IMR-90 (cell line): ENCODE results near the gene RYR2. TPM values are rescaled to one million over a fixed set of nuclear protein-coding genes. Genes with fewer than 3 reads are reported as not detected.

Experiments
- ATAC-seq: fragments of 200-7000 bp; cut with Tn5 transposase; 2 replicates; pipeline ENCODE4 v1.9.1; 2020; ENCODE audit warnings: low read depth, mild to moderate bottlenecking, moderate library complexity
- BruUV-seq: library from RNA; stranded (reverse); fragments of 400-500 nt; replicated peaks from 2 replicates; lab custom pipeline; 2021; lab: Mats Ljungman, UMichigan
- CTCF ChIA-PET: fragments of 300-600 bp; formaldehyde crosslinking; extraction: SDS; loops from one replicate; lab custom pipeline; 2021; ENCODE audit warnings: antibody characterized with exemption; lab: Yijun Ruan, JAX
- POLR2A ChIA-PET: fragments of 300-600 bp; sonication (Branson Sonifier 250); formaldehyde crosslinking; loops from one replicate; lab custom pipeline; 2022; ENCODE audit warnings: antibody characterized with exemption; ENCODE audit not compliant: unreplicated experiment; lab: Charles Lee
- DNase-seq: peaks from one replicate; pipeline ENCODE4 v3.0.0; 2013
- H2AFZ ChIP-seq: replicated peaks from 2 replicates; pipeline ENCODE3; 2013; ENCODE audit warnings: low read length, mild to moderate bottlenecking; ENCODE audit not compliant: poor library complexity
- H2AK5ac ChIP-seq: 2 replicates; pipeline ENCODE4 v1.6.1; 2013; ENCODE audit warnings: low read depth, low read length, inconsistent platforms
- H2AK9ac ChIP-seq: replicated peaks from 2 replicates; pipeline ENCODE3; 2013; ENCODE audit warnings: mild to moderate bottlenecking, low read depth, low read length, moderate library complexity; ENCODE audit not compliant: poor library complexity
- H2BK120ac ChIP-seq: 2 replicates; pipeline ENCODE4 v1.6.1; 2013; ENCODE audit warnings: low read depth, low read length, inconsistent platforms
- H2BK15ac ChIP-seq: 3 replicates; pipeline ENCODE4 v1.6.1; 2013; ENCODE audit warnings: low read depth, low read length, inconsistent platforms
- H2BK20ac ChIP-seq: 2 replicates; pipeline ENCODE4 v1.6.1; 2013; ENCODE audit warnings: low read depth, mild to moderate bottlenecking, inconsistent platforms, low read length, moderate library complexity
- H2BK5ac ChIP-seq: 2 replicates; pipeline ENCODE4 v1.6.1; 2013; ENCODE audit warnings: mild to moderate bottlenecking, low read depth, low read length, inconsistent platforms; ENCODE audit not compliant: poor library complexity, severe bottlenecking
- H3K14ac ChIP-seq: replicated peaks from 2 replicates; pipeline ENCODE4 v1.6.1; 2013; ENCODE audit warnings: low read depth, low read length, inconsistent platforms
- H3K18ac ChIP-seq: 2 replicates; pipeline ENCODE4 v1.6.1; 2013; ENCODE audit warnings: low read depth, low read length, control low read depth
- H3K23ac ChIP-seq: 2 replicates; pipeline ENCODE4 v1.6.1; 2013; ENCODE audit warnings: low read depth, low read length, inconsistent platforms
- H3K27ac ChIP-seq: 2 replicates; pipeline ENCODE4 v1.5.1; 2013; ENCODE audit warnings: mild to moderate bottlenecking, control low read depth, low read length; ENCODE audit not compliant: insufficient read depth
- H3K27me3 ChIP-seq: 2 replicates; pipeline ENCODE4 v1.6.1; 2013; ENCODE audit warnings: low read length; ENCODE audit not compliant: control insufficient read depth, insufficient read depth
- H3K36me3 ChIP-seq: 2 replicates; pipeline ENCODE4 v1.6.1; 2013; ENCODE audit warnings: low read length, mixed read lengths; ENCODE audit not compliant: control insufficient read depth, insufficient read depth
- H3K4ac ChIP-seq: 2 replicates; pipeline ENCODE4 v1.6.1; 2013; ENCODE audit warnings: low read depth, low read length, inconsistent platforms
- H3K4me1 ChIP-seq: 2 replicates; pipeline ENCODE4 v1.6.1; 2013; ENCODE audit warnings: low read length, mixed read lengths; ENCODE audit not compliant: control insufficient read depth, insufficient read depth
- H3K4me2 ChIP-seq: 2 replicates; pipeline ENCODE4 v1.6.1; 2013; ENCODE audit warnings: low read depth, mild to moderate bottlenecking, control low read depth, low read length, moderate library complexity
- H3K4me3 ChIP-seq: 2 replicates; pipeline ENCODE4 v1.5.1; 2013; ENCODE audit warnings: low read depth, mild to moderate bottlenecking, control low read depth, low read length, moderate library complexity; ENCODE audit not compliant: insufficient read depth
- H3K56ac ChIP-seq: 2 replicates; pipeline ENCODE4 v1.6.1; 2013; ENCODE audit warnings: low read length, inconsistent platforms; ENCODE audit not compliant: insufficient read depth; ENCODE audit errors: extremely low read depth
- H3K79me1 ChIP-seq, 2 experiments: 2 replicates each; pipeline ENCODE4 v1.6.1; 2013; ENCODE audit warnings: low read length in 2 of 2, inconsistent platforms in 1 of 2, low read depth in 1 of 2
- H3K9ac ChIP-seq: 2 replicates; pipeline ENCODE4 v1.6.1; 2013; ENCODE audit warnings: low read depth, low read length, control low read depth
- H3K9me1 ChIP-seq: 2 replicates; pipeline ENCODE4 v1.6.1; 2013; ENCODE audit warnings: low read length, inconsistent platforms; ENCODE audit not compliant: insufficient read depth
- H3K9me3 ChIP-seq: 2 replicates; pipeline ENCODE4 v1.6.1; 2013; ENCODE audit warnings: low read length; ENCODE audit not compliant: control insufficient read depth, insufficient read depth
- H4K20me1 ChIP-seq: 2 replicates; pipeline ENCODE4 v1.6.1; 2013; ENCODE audit warnings: low read length, inconsistent platforms; ENCODE audit not compliant: insufficient read depth
- H4K5ac ChIP-seq: 2 replicates; pipeline ENCODE4 v1.6.1; 2013; ENCODE audit warnings: mild to moderate bottlenecking, low read depth, low read length, control low read depth
- H4K8ac ChIP-seq, 2 experiments: 2 replicates each; pipeline ENCODE4 v1.6.1; 2013; ENCODE audit warnings: low read depth in 2 of 2, low read length in 2 of 2, control low read depth in 1 of 2, inconsistent platforms in 1 of 2
- H4K91ac ChIP-seq: 2 replicates; pipeline ENCODE4 v1.6.1; 2013; ENCODE audit warnings: low read depth, low read length, inconsistent platforms; ENCODE audit not compliant: insufficient read depth
- BHLHE40 ChIP-seq: fragments of 150-350 bp; IDR thresholded peaks from 2 replicates; pipeline ENCODE4 v1.6.1; 2016; ENCODE audit warnings: mild to moderate bottlenecking, low read depth, low read length
- CEBPB ChIP-seq: IDR thresholded peaks from 2 replicates; pipeline ENCODE4 v1.6.1; 2012; ENCODE audit warnings: low read depth, low read length, improper control_type of control experiment
- ELK1 ChIP-seq: fragments of 150-350 bp; IDR thresholded peaks from 2 replicates; pipeline ENCODE4 v1.6.1; 2016; ENCODE audit warnings: low read depth, mild to moderate bottlenecking, low read length, moderate library complexity, borderline replicate concordance
- FOS ChIP-seq: fragments of 150-350 bp; IDR thresholded peaks from 2 replicates; pipeline ENCODE4 v1.6.1; 2016; ENCODE audit warnings: low read depth, low read length
- MAFK ChIP-seq: IDR thresholded peaks from 2 replicates; pipeline ENCODE4 v1.6.1; 2012; ENCODE audit warnings: low read depth, low read length, improper control_type of control experiment
- MAZ ChIP-seq: IDR thresholded peaks from 2 replicates; pipeline ENCODE4 v1.6.1; 2012; ENCODE audit warnings: low read depth, mild to moderate bottlenecking, low read length, improper control_type of control experiment, moderate library complexity, borderline replicate concordance
- MXI1 ChIP-seq: IDR thresholded peaks from 2 replicates; pipeline ENCODE4 v1.6.1; 2012; ENCODE audit warnings: low read depth, mild to moderate bottlenecking, low read length, moderate library complexity, borderline replicate concordance
- NFE2L2 ChIP-seq: fragments of 150-350 bp; IDR thresholded peaks from 2 replicates; pipeline ENCODE4 v1.6.1; 2016; ENCODE audit warnings: low read depth, mild to moderate bottlenecking, low read length
- POLR2A ChIP-seq: IDR thresholded peaks from 2 replicates; pipeline ENCODE4 v1.6.1; 2012; ENCODE audit warnings: mild to moderate bottlenecking, low read depth, low read length
- RAD21 ChIP-seq: IDR thresholded peaks from 2 replicates; pipeline ENCODE4 v1.6.1; 2012; ENCODE audit warnings: low read length, improper control_type of control experiment
- RFX5 ChIP-seq: IDR thresholded peaks from 2 replicates; pipeline ENCODE4 v1.8.0; 2012; ENCODE audit warnings: low read depth, mild to moderate bottlenecking, low read length, moderate library complexity
- SMC3 ChIP-seq: fragments of 150-350 bp; IDR thresholded peaks from 2 replicates; pipeline ENCODE4 v1.6.1; 2016; ENCODE audit warnings: low read depth, mild to moderate bottlenecking, antibody characterized with exemption, low read length, moderate library complexity
- USF2 ChIP-seq: fragments of 150-350 bp; IDR thresholded peaks from 2 replicates; pipeline ENCODE4 v1.6.1; 2017; ENCODE audit warnings: mild to moderate bottlenecking, antibody characterized with exemption, low read length, low read depth
- WGBS, 2 experiments: methylation state at CpG; one replicate each; pipeline versions ENCODE4 v1.1.5 to v1.1.7; 2013; ENCODE audit warnings: missing lambda C conversion rate in 2 of 2; ENCODE audit not compliant: insufficient read length in 1 of 2; ENCODE audit errors: extremely low coverage in 2 of 2; 5-methylcytosine and 5-hydroxymethylcytosine counted together
- dilution Hi-C: fragments of 300-500 bp; cut with HindIII; formaldehyde crosslinking; loops from one replicate; pipeline ENCODE4 v1.14.3; 2018; ENCODE audit warnings: low sequenced_read_pairs; ENCODE audit not compliant: unreplicated experiment
- in situ Hi-C: fragments of 300-500 bp; cut with MboI; formaldehyde crosslinking; loops from 3 replicates; pipeline ENCODE4 v1.14.3; 2019; ENCODE audit warnings: low sequenced_read_pairs, inconsistent platforms, mixed read lengths
- intact Hi-C: fragments of 100-400 bp; cut with micrococcal nuclease; formaldehyde crosslinking; loops from 2 replicates; pipeline ENCODE4 v1.10.0; 2022
- polyA plus RNA-seq, 3 experiments: library from polyadenylated mRNA; depleted of rRNA; stranded (reverse); fragments of >200 nt; gene quantifications; 2 replicates each; pipeline ENCODE4 v1.2.3, GENCODE V29; 2012; ENCODE audit warnings: low replicate concordance in 1 of 3
- total RNA-seq: library from RNA; depleted of rRNA; stranded (reverse); fragments of >200 nt; gene quantifications from 2 replicates; pipeline ENCODE4 v1.2.3, GENCODE V29; 2012

RYR2 gene
- total and polyA plus RNA-seq, 2 of the 4 experiments (the other 2 are of a cell fraction), result not detected

- no peaks in the 10 kb centered on the region for H4K20me1 ChIP-seq
- no peak overlapping the region for H3K9ac ChIP-seq
- H3K4me1 ChIP-seq, result no peaks in the 10 kb centered on the region
- H4K91ac ChIP-seq, result no peak overlapping the region
- H3K9me3 ChIP-seq, result peaks cover 5% of the 10 kb centered on the region; the same call in 1 of the 2 replicates
- H3K9me1 ChIP-seq, result no peaks in the 10 kb centered on the region
- H3K23ac ChIP-seq, result no peak overlapping the region
- H4K8ac ChIP-seq, result no peak overlapping the region
- BruUV-seq, result no TSS peak
- H2AFZ ChIP-seq, result no peak overlapping the region
- no peak overlapping the region for H2BK120ac ChIP-seq
- no peaks in the 10 kb centered on the region for H3K27me3 ChIP-seq
- in situ Hi-C loops, result no loop called here
- H3K14ac ChIP-seq, result no peak overlapping the region
- no peak overlapping the region for H2BK15ac ChIP-seq
- no peak overlapping the region for H3K18ac ChIP-seq
- H2BK20ac ChIP-seq, result no peak overlapping the region
- no peak overlapping the region for H2AK5ac ChIP-seq
- H3K56ac ChIP-seq, result no peak overlapping the region
- 100% methylated on average over 18 of the region's 32 CpGs; no CpG with 5 or more reads in 1 of the 2 experiments for WGBS, 2 experiments
- dilution Hi-C loops, result no loop called here
- DNase-seq (no peak), ATAC-seq (no peak)
- no peak overlapping the region for H3K27ac ChIP-seq
- H3K4ac ChIP-seq, result no peak overlapping the region
- H2AK9ac ChIP-seq, result no peak overlapping the region
- H3K4me2 ChIP-seq, result no peak overlapping the region
- POLR2A ChIA-PET, result no interaction called here
- TF ChIP-seq MAFK (no peak), FOS (no peak), BHLHE40 (no peak), RAD21 (no peak), SMC3 (no peak), POLR2A (no peak), CEBPB (no peak), NFE2L2 (no peak), MXI1 (no peak), RFX5 (no peak), MAZ (no peak), ELK1 (no peak), USF2 (no peak)
- no peak overlapping the region for H3K4me3 ChIP-seq
- intact Hi-C loops, result loop anchor here (1.0 kb wide), 1 partner anchor 43 kb away; no protein-coding TSS in a partner anchor
- CTCF ChIA-PET, result no interaction called here
- H4K5ac ChIP-seq, result no peak overlapping the region
- no peaks in the 10 kb centered on the region for H3K79me1 ChIP-seq
- no peak overlapping the region for H2BK5ac ChIP-seq
- no peaks in the 10 kb centered on the region for H3K36me3 ChIP-seq
Measured at GRCh38 chr1:237309595-237310118, 267.7 kb downstream of the RYR2 start.
